Neural cell (in vitro differentiated cells): ENCODE measurements around the gene TSLP.

Experiments
- SMC3 ChIP-seq: fragments of 450-650 bp; conservative IDR thresholded peaks from 2 replicates; pipeline ENCODE4 v1.6.1; 2014; ENCODE audit warnings: antibody characterized with exemption, mild to moderate bottlenecking, moderate library complexity; ENCODE audit not compliant: poor library complexity
- TF ChIP-seq, protein P1 (sequence below): fragments of 450-650 bp; IDR thresholded peaks from 2 replicates; pipeline ENCODE4 v1.5.1; 2014; ENCODE audit warnings: antibody characterized with exemption, mild to moderate bottlenecking, moderate library complexity; ENCODE audit not compliant: poor library complexity, severe bottlenecking

- TF ChIP-seq SMC3, result no peak
- TF ChIP-seq, protein P1, sequence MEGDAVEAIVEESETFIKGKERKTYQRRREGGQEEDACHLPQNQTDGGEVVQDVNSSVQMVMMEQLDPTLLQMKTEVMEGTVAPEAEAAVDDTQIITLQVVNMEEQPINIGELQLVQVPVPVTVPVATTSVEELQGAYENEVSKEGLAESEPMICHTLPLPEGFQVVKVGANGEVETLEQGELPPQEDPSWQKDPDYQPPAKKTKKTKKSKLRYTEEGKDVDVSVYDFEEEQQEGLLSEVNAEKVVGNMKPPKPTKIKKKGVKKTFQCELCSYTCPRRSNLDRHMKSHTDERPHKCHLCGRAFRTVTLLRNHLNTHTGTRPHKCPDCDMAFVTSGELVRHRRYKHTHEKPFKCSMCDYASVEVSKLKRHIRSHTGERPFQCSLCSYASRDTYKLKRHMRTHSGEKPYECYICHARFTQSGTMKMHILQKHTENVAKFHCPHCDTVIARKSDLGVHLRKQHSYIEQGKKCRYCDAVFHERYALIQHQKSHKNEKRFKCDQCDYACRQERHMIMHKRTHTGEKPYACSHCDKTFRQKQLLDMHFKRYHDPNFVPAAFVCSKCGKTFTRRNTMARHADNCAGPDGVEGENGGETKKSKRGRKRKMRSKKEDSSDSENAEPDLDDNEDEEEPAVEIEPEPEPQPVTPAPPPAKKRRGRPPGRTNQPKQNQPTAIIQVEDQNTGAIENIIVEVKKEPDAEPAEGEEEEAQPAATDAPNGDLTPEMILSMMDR, result no peak
Measured at GRCh38 chr5:111072949-111073682, 1.6 kb downstream of the TSLP start.
